IMR-90 (cell line): ENCODE measurements around the gene ZNF780A.

ENCODE experiments used
- BHLHE40 ChIP-seq: fragments of 150-350 bp; IDR thresholded peaks from 2 replicates; pipeline ENCODE4 v1.6.1; 2016; ENCODE audit warnings: mild to moderate bottlenecking, low read depth, low read length
- CEBPB ChIP-seq: IDR thresholded peaks from 2 replicates; pipeline ENCODE4 v1.6.1; 2012; ENCODE audit warnings: low read depth, low read length, improper control_type of control experiment
- CTCF ChIP-seq: conservative IDR thresholded peaks from 2 replicates; pipeline ENCODE4 v1.5.1; 2012; ENCODE audit warnings: mild to moderate bottlenecking, low read depth, low read length, improper control_type of control experiment
- ELK1 ChIP-seq: fragments of 150-350 bp; IDR thresholded peaks from 2 replicates; pipeline ENCODE4 v1.6.1; 2016; ENCODE audit warnings: low read depth, mild to moderate bottlenecking, low read length, moderate library complexity, borderline replicate concordance
- MAZ ChIP-seq: IDR thresholded peaks from 2 replicates; pipeline ENCODE4 v1.6.1; 2012; ENCODE audit warnings: low read depth, mild to moderate bottlenecking, low read length, improper control_type of control experiment, moderate library complexity, borderline replicate concordance
- MXI1 ChIP-seq: IDR thresholded peaks from 2 replicates; pipeline ENCODE4 v1.6.1; 2012; ENCODE audit warnings: low read depth, mild to moderate bottlenecking, low read length, moderate library complexity, borderline replicate concordance
- POLR2A ChIP-seq: IDR thresholded peaks from 2 replicates; pipeline ENCODE4 v1.6.1; 2012; ENCODE audit warnings: mild to moderate bottlenecking, low read depth, low read length

GRCh38 chr19:40091205-40092129 lies 724 bp upstream of the ZNF780A start:
- TF ChIP-seq CTCF (no peak), ELK1 (no peak), BHLHE40 (no peak), POLR2A (no peak), MXI1 (no peak), MAZ (no peak), CEBPB (no peak)
